K562 (cell line): ENCODE measurements around the gene TNIK. TPM values are rescaled to one million over a fixed set of nuclear protein-coding genes. Genes with fewer than 3 reads are reported as not detected.

ENCODE experiments used
- ATAC-seq: fragments of 200-7000 bp; cut with Tn5 transposase; 3 replicates; pipeline ENCODE4 v1.9.1; 2020; ENCODE audit warnings: moderate library complexity
- BruUV-seq: library from RNA; stranded (reverse); fragments of 400-500 nt; replicated peaks from 2 replicates; lab custom pipeline; 2021; lab: Mats Ljungman, UMichigan
- CTCF ChIA-PET: fragments of 300-600 bp; formaldehyde crosslinking; extraction: SDS; loops from one replicate; lab custom pipeline; 2021; ENCODE audit warnings: low intra/inter-chr PET ratio; lab: Yijun Ruan, JAX
- POLR2A ChIA-PET: fragments of 300-600, 350-650 bp; sonication (Branson Sonifier 250); formaldehyde crosslinking; extraction: SDS; loops from one replicate; lab custom pipeline; 2021; ENCODE audit warnings: antibody characterized with exemption, inconsistent platforms; lab: Yijun Ruan, JAX
- DNase-seq, 4 experiments: peaks; one replicate each; pipeline versions ENCODE4 v3.0.0 to v3.0.0-alpha.2; 2011 to 2018; ENCODE audit warnings: low spot score in 3 of 4, mixed read lengths in 3 of 4; ENCODE audit errors: extremely low read depth in 1 of 4
- FAIRE-seq: peaks from 2 replicates; lab custom pipeline; 2011; peaks lifted over from hg19 to GRCh38; lab: Jason Lieb, UNC
- H2AFZ ChIP-seq: 2 replicates; pipeline ENCODE4 v1.6.0; 2011; ENCODE audit warnings: low read depth, low read length, control low read depth, inconsistent platforms
- H3K27ac ChIP-seq: fragments of 200-600 bp; 3 replicates; pipeline ENCODE4 v1.8.0; 2011; ENCODE audit warnings: low read depth, mild to moderate bottlenecking, control low read depth, inconsistent platforms, low read length, moderate library complexity, mixed read lengths; ENCODE audit errors: extremely low read depth
- H3K27me3 ChIP-seq, 2 experiments: fragments of 300-600 bp in 1 of 2; 2 replicates in 1 of 2; 3 replicates in 1 of 2; pipeline versions ENCODE4 v1.6.0 to v1.8.0; 2011; ENCODE audit warnings: inconsistent platforms in 2 of 2, low read length in 2 of 2, mild to moderate bottlenecking in 1 of 2, mixed read lengths in 1 of 2, moderate library complexity in 1 of 2; ENCODE audit not compliant: control insufficient read depth in 2 of 2, insufficient read depth in 2 of 2
- H3K36me3 ChIP-seq: fragments of 300-600 bp; 3 replicates; pipeline ENCODE4 v1.8.0; 2011; ENCODE audit warnings: mild to moderate bottlenecking, low read length, inconsistent platforms; ENCODE audit not compliant: control insufficient read depth, insufficient read depth
- H3K4me1 ChIP-seq, 2 experiments: fragments of 200-600 bp in 1 of 2; replicated peaks in 1 of 2; 2 replicates in 1 of 2; 3 replicates in 1 of 2; pipeline versions ENCODE4 v1.5.1 to v1.8.0; 2011; ENCODE audit warnings: inconsistent platforms in 2 of 2, low read length in 2 of 2, mild to moderate bottlenecking in 1 of 2, mixed read lengths in 1 of 2, moderate library complexity in 1 of 2; ENCODE audit not compliant: control insufficient read depth in 2 of 2, insufficient read depth in 2 of 2
- H3K4me2 ChIP-seq: 2 replicates; pipeline ENCODE4 v1.6.1; 2011; ENCODE audit warnings: low read length, control low read depth, inconsistent platforms, mixed read lengths; ENCODE audit not compliant: insufficient read depth
- H3K4me3 ChIP-seq: fragments of 200-600 bp; sonication (generic), shearing (Covaris generic); 2 replicates; pipeline ENCODE4 v1.5.1; 2016; ENCODE audit warnings: control low read depth, inconsistent platforms
- H3K79me2 ChIP-seq: fragments of 200-600 bp; 3 replicates; pipeline ENCODE4 v1.8.0; 2011; ENCODE audit warnings: low read length, inconsistent platforms; ENCODE audit not compliant: control insufficient read depth, insufficient read depth
- H3K9ac ChIP-seq, 2 experiments: 2 replicates each; pipeline versions ENCODE4 v1.6.0 to v1.6.1; 2011; ENCODE audit warnings: low read depth in 2 of 2, low read length in 2 of 2, control low read depth in 1 of 2, inconsistent platforms in 1 of 2, mild to moderate bottlenecking in 1 of 2, mixed read lengths in 1 of 2; ENCODE audit not compliant: insufficient read depth in 1 of 2
- H3K9me1 ChIP-seq: one replicate; pipeline ENCODE4 v1.6.0; 2011; ENCODE audit warnings: inconsistent platforms, mild to moderate bottlenecking, low read length, moderate library complexity; ENCODE audit not compliant: control insufficient read depth, insufficient read depth
- H3K9me3 ChIP-seq: replicated peaks from 2 replicates; pipeline ENCODE4 v1.5.1; 2011; ENCODE audit warnings: low read depth, low read length, inconsistent platforms; ENCODE audit not compliant: control insufficient read depth, insufficient read depth
- H4K20me1 ChIP-seq: replicated peaks from 2 replicates; pipeline ENCODE4 v1.6.1; 2011; ENCODE audit warnings: low read length, inconsistent platforms, mixed read lengths; ENCODE audit not compliant: control insufficient read depth, insufficient read depth
- CC2D1A ChIP-seq: fragments of 450-650 bp; IDR thresholded peaks from 2 replicates; pipeline ENCODE4 v1.6.1; 2017; ENCODE audit warnings: mild to moderate bottlenecking
- KDM4B ChIP-seq, 2 experiments: fragments of 450-650 bp in 1 of 2; sonication (generic) in 1 of 2; IDR thresholded peaks; 2 replicates each; pipeline ENCODE4 v1.6.1; 2016 to 2017; ENCODE audit warnings: borderline replicate concordance in 2 of 2, antibody characterized with exemption in 1 of 2, low read depth in 1 of 2, mild to moderate bottlenecking in 1 of 2
- MAFG ChIP-seq: fragments of 450-650 bp; conservative IDR thresholded peaks from 2 replicates; pipeline ENCODE4 v1.6.1; 2016; ENCODE audit warnings: missing genetic modification characterization, missing compliant biosample characterization
- MEIS2 ChIP-seq: fragments of 450-650 bp; IDR thresholded peaks from 2 replicates; pipeline ENCODE4 v1.6.1; 2014; ENCODE audit warnings: mild to moderate bottlenecking; ENCODE audit not compliant: partially characterized antibody
- NCOR1 ChIP-seq: fragments of 450-650 bp; IDR thresholded peaks from 2 replicates; pipeline ENCODE4 v1.6.1; 2016; ENCODE audit warnings: mild to moderate bottlenecking, moderate library complexity
- NFXL1 ChIP-seq: fragments of 450-650 bp; formaldehyde crosslinking; IDR thresholded peaks from 2 replicates; pipeline ENCODE4 v1.4.0; 2021; ENCODE audit warnings: mild to moderate bottlenecking
- SOX6 ChIP-seq: fragments of 450-650 bp; IDR thresholded peaks from 2 replicates; pipeline ENCODE4 v1.6.1; 2014; ENCODE audit warnings: mild to moderate bottlenecking
- TBL1XR1 ChIP-seq, 2 experiments: IDR thresholded peaks; 2 replicates each; pipeline ENCODE4 v1.6.1; 2012; ENCODE audit warnings: improper control_type of control experiment in 2 of 2, low read length in 2 of 2, mild to moderate bottlenecking in 1 of 2
- XRCC4 ChIP-seq: IDR thresholded peaks from one replicate; pipeline ENCODE4 v1.6.1; 2011; ENCODE audit not compliant: insufficient read depth, insufficient read length; ENCODE audit errors: extremely low read depth
- ZBTB8A ChIP-seq: fragments of 450-650 bp; IDR thresholded peaks from 2 replicates; pipeline ENCODE4 v1.6.1; 2018; ENCODE audit warnings: mild to moderate bottlenecking, moderate library complexity; ENCODE audit not compliant: partially characterized antibody
- ZNF444 ChIP-seq: fragments of 250-450 bp; sonication (Bioruptor Pico); IDR thresholded peaks from 2 replicates; pipeline ENCODE4 v1.4.0; 2020; ENCODE audit warnings: mild to moderate bottlenecking, moderate library complexity
- ZNF699 ChIP-seq: fragments of 250-450 bp; sonication (Bioruptor Pico); IDR thresholded peaks from 2 replicates; pipeline ENCODE4 v1.8.0; 2021; ENCODE audit warnings: mild to moderate bottlenecking, moderate library complexity; ENCODE audit not compliant: insufficient replicate concordance
- ZNF785 ChIP-seq: fragments of 250-450 bp; sonication (Bioruptor Pico); IDR thresholded peaks from 2 replicates; pipeline ENCODE4 v1.4.0; 2020; ENCODE audit warnings: mild to moderate bottlenecking
- WGBS: fragments of 100-300 bp; shearing (Covaris generic); methylation state at CpG from one replicate; pipeline ENCODE4 v1.1.6; 2016; ENCODE audit warnings: low coverage, mixed read lengths; ENCODE audit not compliant: insufficient coverage; ENCODE audit errors: missing lambda C conversion rate; 5-methylcytosine and 5-hydroxymethylcytosine counted together
- in situ Hi-C: fragments of 300-500 bp; cut with MboI; formaldehyde crosslinking; loops from 4 replicates; pipeline ENCODE4 v1.15.0; 2018; ENCODE audit warnings: inconsistent platforms, mixed read lengths
- intact Hi-C: fragments of 100-400 bp; cut with micrococcal nuclease; formaldehyde crosslinking; loops from 2 replicates; pipeline ENCODE4 v1.14.2; 2022
- polyA plus RNA-seq, 8 experiments: library from polyadenylated mRNA; depleted of rRNA in 4 of 8; stranded (reverse) in 5 of 8; unstranded in 3 of 8; fragments of >200 nt; fragmentation: Nextera tagmentation in 2 of 8; fragmentation: Illumina TruSeq in 1 of 8; extraction: Ambion mirVana in 2 of 8; extraction: Trizol in 1 of 8; gene quantifications; 2 replicates each; pipeline versions ENCODE4 v1.2.1 to v1.2.3, GENCODE V29; 2011 to 2014; ENCODE audit warnings: inconsistent platforms in 1 of 8, missing spikeins in 1 of 8
- total RNA-seq, 7 experiments: library from RNA; depleted of rRNA in 6 of 7; stranded (reverse); fragments of >200 nt in 6 of 7; fragmentation: Illumina TruSeq in 2 of 7; extraction: Trizol in 2 of 7; gene quantifications; 2 replicates each; pipeline versions ENCODE4 v1.2.1 to v1.2.3, GENCODE V29; 2011 to 2021; ENCODE audit warnings: low replicate concordance in 1 of 7

TNIK gene
- total and polyA plus RNA-seq, 9 of the 15 experiments (the other 6 are each of a cell fraction or from before 2014, with no cell fraction given), result 6.6 to 39.0 (median 24.7) TPM

- ATAC-seq (no peak), DNase-seq (no peak), FAIRE-seq (no peak)
- Histone ChIP-seq H3K4me2 (no peak overlapping the region), H3K9ac (no peak overlapping the region), H4K20me1 (no peaks in the 10 kb centered on the region; the same call in 1 of the 2 replicates), H3K79me2 (no peaks in the 10 kb centered on the region), H3K9me1 (no peaks in the 10 kb centered on the region), H3K4me1 (no peaks in the 10 kb centered on the region), H2AFZ (no peak overlapping the region), H3K9me3 (no peaks in the 10 kb centered on the region), H3K27ac (no peak overlapping the region), H3K4me3 (no peak overlapping the region), H3K27me3 (no peaks in the 10 kb centered on the region), H3K36me3 (no peaks in the 10 kb centered on the region)
- intact Hi-C loops (no loop called here), in situ Hi-C loops (no loop called here)
- ChIA-PET CTCF (no interaction called here), POLR2A (no interaction called here)
- BruUV-seq, result no TSS peak
- no peak for TF ChIP-seq ZNF699 (CRISPR knock-in tag)
- TF ChIP-seq MEIS2, result peak; percentile 15
- no peak for TF ChIP-seq MAFG (tag)
- WGBS, result 100% methylated on average over 1 of the region's 1 CpG
These were observed 173.5 kb downstream of the TNIK start for GRCh38 chr3:171286580-171287249.

- intact Hi-C loops, result no loop called here
- DNase-seq (no peak), FAIRE-seq (no peak), ATAC-seq (no peak)
- Histone ChIP-seq H3K9me1 (no peaks in the 10 kb centered on the region), H3K27ac (no peak overlapping the region), H3K4me1 (no peaks in the 10 kb centered on the region), H3K79me2 (no peaks in the 10 kb centered on the region), H3K4me3 (no peak overlapping the region), H3K9me3 (no peaks in the 10 kb centered on the region), H4K20me1 (no peaks in the 10 kb centered on the region; the same call in 1 of the 2 replicates), H3K4me2 (no peak overlapping the region), H3K9ac (no peak overlapping the region), H2AFZ (no peak overlapping the region), H3K36me3 (no peaks in the 10 kb centered on the region), H3K27me3 (no peaks in the 10 kb centered on the region)
- no TSS peak for BruUV-seq
- TF ChIP-seq CC2D1A (no peak), XRCC4 (no peak), KDM4B (IDR thresholded peaks at IDR 0.05; ENCODE audit: borderline replicate concordance in 2 of 2, low read depth in 1 of 2) (no peak), ZBTB8A (no peak), SOX6 (no peak), NCOR1 (no peak), NFXL1 (CRISPR knock-in tag) (no peak), ZNF444 (CRISPR knock-in tag) (no peak), ZNF785 (CRISPR knock-in tag) (no peak), TBL1XR1 (IDR thresholded peaks at IDR 0.05; ENCODE audit: low read length in 2 of 2) (no peak)
- in situ Hi-C loops, result no loop called here
- WGBS, result 69% methylated on average over 2 of the region's 2 CpGs
- ChIA-PET POLR2A (interaction anchor here (1.1 kb wide), 1 partner anchor 10 kb away, joined by 3 read pairs; no protein-coding TSS in a partner anchor), CTCF (no interaction called here)
These were observed 174.9 kb downstream of the TNIK start for GRCh38 chr3:171285287-171285686.
